GM23338 (cell line): ENCODE measurements around the gene ALKBH1. TPM values are rescaled to one million over a fixed set of nuclear protein-coding genes. Genes with fewer than 3 reads are reported as not detected.

Experiments
- ATAC-seq: fragments of 200-7000 bp; cut with Tn5 transposase; 3 replicates; pipeline ENCODE4 v1.9.1; 2020
- DNase-seq: peaks from one replicate; pipeline ENCODE4 v3.0.0-alpha.2; 2015; ENCODE audit warnings: low spot score
- H2AFZ ChIP-seq: fragments of 200-600 bp; sonication (generic); 2 replicates; pipeline ENCODE4 v1.8.0; 2016; ENCODE audit warnings: antibody characterized with exemption, mild to moderate bottlenecking, moderate library complexity
- H3F3A ChIP-seq: fragments of 200-600 bp; sonication (generic); replicated peaks from 2 replicates; pipeline ENCODE4 v1.8.0; 2017; ENCODE audit warnings: antibody characterized with exemption, mixed run types, low read depth
- H3K27ac ChIP-seq: fragments of 200-600 bp; sonication (generic); 2 replicates; pipeline ENCODE4 v1.6.1; 2016; ENCODE audit warnings: low read depth
- H3K27me3 ChIP-seq: fragments of 200-600 bp; sonication (generic); 2 replicates; pipeline ENCODE4 v1.8.0; 2016; ENCODE audit warnings: mild to moderate bottlenecking, mixed run types, moderate library complexity; ENCODE audit not compliant: insufficient read depth
- H3K36me3 ChIP-seq: fragments of 200-600 bp; sonication (generic); 2 replicates; pipeline ENCODE4 v1.8.0; 2016; ENCODE audit warnings: mild to moderate bottlenecking; ENCODE audit not compliant: insufficient read depth
- H3K4me1 ChIP-seq: fragments of 200-600 bp; sonication (generic); 2 replicates; pipeline ENCODE4 v1.8.0; 2016; ENCODE audit warnings: mild to moderate bottlenecking, moderate library complexity; ENCODE audit not compliant: insufficient read depth
- H3K4me2 ChIP-seq: fragments of 200-600 bp; sonication (generic); 2 replicates; pipeline ENCODE4 v1.7.1; 2017; ENCODE audit warnings: mixed run types
- H3K4me3 ChIP-seq: fragments of 200-600 bp; sonication (generic); 2 replicates; pipeline ENCODE4 v1.6.1; 2016; ENCODE audit warnings: mixed run types
- H3K79me2 ChIP-seq: fragments of 200-600 bp; sonication (generic); replicated peaks from 2 replicates; pipeline ENCODE4 v1.8.0; 2017; ENCODE audit warnings: mild to moderate bottlenecking; ENCODE audit not compliant: insufficient read depth
- H3K9me2 ChIP-seq: fragments of 200-600 bp; sonication (generic); 2 replicates; pipeline ENCODE4 v1.8.0; 2017; ENCODE audit not compliant: insufficient read depth
- H4K20me1 ChIP-seq: fragments of 200-600 bp; sonication (generic); replicated peaks from 2 replicates; pipeline ENCODE4 v1.8.0; 2017; ENCODE audit warnings: mild to moderate bottlenecking; ENCODE audit not compliant: insufficient read depth
- H3K27ac Mint-ChIP-seq: 2 replicates; pipeline ENCODE4 v1.8.0; 2020; ENCODE audit warnings: inconsistent platforms, mild to moderate bottlenecking, moderate library complexity, mixed read lengths
- H3K27me3 Mint-ChIP-seq: 3 replicates; pipeline ENCODE4 v1.8.0; 2022; ENCODE audit warnings: low read depth, mild to moderate bottlenecking, moderate library complexity, mixed read lengths, inconsistent platforms; ENCODE audit not compliant: insufficient read depth, poor library complexity
- H3K36me3 Mint-ChIP-seq: 3 replicates; pipeline ENCODE4 v1.8.0; 2021; ENCODE audit warnings: low read depth, mild to moderate bottlenecking, inconsistent platforms, moderate library complexity, mixed read lengths
- H3K4me1 Mint-ChIP-seq: 3 replicates; pipeline ENCODE4 v1.8.0; 2020; ENCODE audit warnings: mild to moderate bottlenecking, inconsistent platforms, mixed read lengths
- H3K4me3 Mint-ChIP-seq: 3 replicates; pipeline ENCODE4 v1.8.0; 2021; ENCODE audit warnings: moderate library complexity, mild to moderate bottlenecking, inconsistent platforms, mixed read lengths
- H3K9me3 Mint-ChIP-seq: 3 replicates; pipeline ENCODE4 v1.8.0; 2020; ENCODE audit warnings: moderate library complexity, mild to moderate bottlenecking, inconsistent platforms, mixed read lengths
- CREB1 ChIP-seq: fragments of 250-450 bp; sonication (Bioruptor Pico); IDR thresholded peaks from 2 replicates; pipeline ENCODE4 v1.5.0; 2020; ENCODE audit warnings: low read depth, mild to moderate bottlenecking, moderate library complexity
- CTCF ChIP-seq, 2 experiments: fragments of 200-600 bp in 1 of 2; sonication (generic) in 1 of 2; conservative IDR thresholded peaks; 2 replicates each; pipeline versions ENCODE4 v1.5.1 to v1.6.1; 2016 to 2017; ENCODE audit warnings: antibody characterized with exemption in 2 of 2, low read depth in 2 of 2, mild to moderate bottlenecking in 2 of 2, moderate library complexity in 1 of 2
- EZH2 ChIP-seq: fragments of 200-600 bp; sonication (generic); IDR thresholded peaks from one replicate; pipeline ENCODE4 v1.8.0; 2017; ENCODE audit warnings: antibody characterized with exemption, mild to moderate bottlenecking, low read depth; ENCODE audit not compliant: unreplicated experiment
- EZH2phosphoT487 ChIP-seq: fragments of 200-600 bp; sonication (generic); IDR thresholded peaks from one replicate; pipeline ENCODE4 v1.8.1; 2018; ENCODE audit warnings: antibody characterized with exemption; ENCODE audit not compliant: unreplicated experiment
- JUNB ChIP-seq: IDR thresholded peaks from one replicate; pipeline ENCODE4 v1.6.1; 2016; ENCODE audit warnings: antibody characterized with exemption; ENCODE audit not compliant: unreplicated experiment
- NANOG ChIP-seq: IDR thresholded peaks from 2 replicates; pipeline ENCODE4 v1.6.1; 2016; ENCODE audit warnings: antibody characterized with exemption, borderline replicate concordance
- POLR2AphosphoS5 ChIP-seq: IDR thresholded peaks from 2 replicates; pipeline ENCODE4 v1.6.1; 2016; ENCODE audit warnings: antibody characterized with exemption, low read depth
- STAT1 ChIP-seq: IDR thresholded peaks from one replicate; pipeline ENCODE4 v1.6.1; 2016; ENCODE audit warnings: antibody characterized with exemption; ENCODE audit not compliant: unreplicated experiment
- ZNF114 ChIP-seq: fragments of 250-450 bp; sonication (Bioruptor Pico); IDR thresholded peaks from 2 replicates; pipeline ENCODE4 v1.5.0; 2020; ENCODE audit warnings: mild to moderate bottlenecking, moderate library complexity
- ZNF331 ChIP-seq: fragments of 250-450 bp; sonication (Bioruptor Pico); IDR thresholded peaks from 2 replicates; pipeline ENCODE4 v1.5.0; 2020; ENCODE audit warnings: low read depth, mild to moderate bottlenecking, moderate library complexity
- ZNF462 ChIP-seq: fragments of 250-450 bp; sonication (Bioruptor Pico); IDR thresholded peaks from 2 replicates; pipeline ENCODE4 v1.5.0; 2020; ENCODE audit warnings: mild to moderate bottlenecking, moderate library complexity
- polyA plus RNA-seq: library from polyadenylated mRNA; unstranded; fragments of >200 nt; fragmentation: Nextera tagmentation; extraction: Ambion mirVana; gene quantifications from 2 replicates; pipeline ENCODE4 v1.2.1, GENCODE V29; 2016
- total RNA-seq: library from RNA; depleted of rRNA; stranded (reverse); fragments of >200 nt; shearing (Covaris generic); gene quantifications from 2 replicates; pipeline ENCODE4 v1.2.3, GENCODE V29; 2014
- TF ChIP-seq, protein P1 (sequence below): IDR thresholded peaks from 2 replicates; pipeline ENCODE4 v1.6.1; 2016; ENCODE audit warnings: antibody characterized with exemption
- TF ChIP-seq, protein P2 (sequence below): IDR thresholded peaks from one replicate; pipeline ENCODE4 v1.6.1; 2018; ENCODE audit warnings: antibody characterized with exemption; ENCODE audit not compliant: unreplicated experiment

ALKBH1 gene
- total and polyA plus RNA-seq, 2 experiments from 2014 or later: 13.0 to 22.2 TPM

DNA sequence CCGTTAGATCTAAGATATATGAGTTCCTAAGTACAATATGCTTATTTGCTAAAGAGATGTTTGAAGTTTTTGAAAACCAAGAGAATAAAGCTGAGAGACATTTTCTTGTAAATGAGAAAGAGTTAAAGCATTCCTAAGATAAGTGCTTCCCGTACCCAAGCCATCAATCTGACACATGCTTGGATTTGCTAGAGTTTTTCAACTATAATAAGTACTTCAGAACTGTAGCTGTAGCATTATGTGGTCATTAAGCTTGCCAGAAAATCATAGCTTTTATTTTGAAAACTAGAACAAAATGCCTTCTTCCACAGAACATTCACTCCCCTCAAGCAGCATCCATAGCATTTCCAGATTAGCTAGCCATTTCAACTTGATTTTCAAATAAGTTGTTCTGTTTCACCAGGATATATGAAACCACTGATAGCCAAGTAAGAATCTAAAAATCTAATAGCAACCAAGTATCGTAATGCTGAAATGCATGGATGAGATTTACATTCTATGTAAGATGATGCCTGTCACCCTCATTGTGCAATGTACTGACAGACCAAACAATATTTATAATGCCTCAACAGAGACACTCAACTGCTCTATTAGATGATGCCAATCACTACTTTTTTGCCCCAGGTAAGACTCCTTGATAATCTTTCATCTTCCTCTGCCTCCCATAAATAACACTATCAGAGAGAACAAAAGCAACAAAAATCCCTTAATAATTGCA is 45.1 kb upstream of the ALKBH1 start:
- no peak overlapping the region for H3K27ac Mint-ChIP-seq
- H3K4me1 Mint-ChIP-seq: no peaks in the 10 kb centered on the region
- no peak for DNase-seq
- H3K4me1 ChIP-seq: no peaks in the 10 kb centered on the region
- H3K4me3 ChIP-seq: no peak overlapping the region
- H3F3A ChIP-seq: no peaks in the 10 kb centered on the region
- TF ChIP-seq CREB1: no peak
- TF ChIP-seq CTCF (conservative IDR thresholded peaks at IDR 0.05; ENCODE audit: low read depth in 2 of 2): no peak
- TF ChIP-seq ZNF462 (CRISPR knock-in tag): no peak
- no peak for TF ChIP-seq EZH2phosphoT487
- no peak for TF ChIP-seq STAT1
- TF ChIP-seq NANOG: no peak
- no peak for TF ChIP-seq ZNF114 (CRISPR knock-in tag)
- TF ChIP-seq EZH2: no peak
- no peak for TF ChIP-seq POLR2AphosphoS5
- TF ChIP-seq JUNB: no peak
- TF ChIP-seq ZNF331 (CRISPR knock-in tag): no peak
- TF ChIP-seq, protein P1, sequence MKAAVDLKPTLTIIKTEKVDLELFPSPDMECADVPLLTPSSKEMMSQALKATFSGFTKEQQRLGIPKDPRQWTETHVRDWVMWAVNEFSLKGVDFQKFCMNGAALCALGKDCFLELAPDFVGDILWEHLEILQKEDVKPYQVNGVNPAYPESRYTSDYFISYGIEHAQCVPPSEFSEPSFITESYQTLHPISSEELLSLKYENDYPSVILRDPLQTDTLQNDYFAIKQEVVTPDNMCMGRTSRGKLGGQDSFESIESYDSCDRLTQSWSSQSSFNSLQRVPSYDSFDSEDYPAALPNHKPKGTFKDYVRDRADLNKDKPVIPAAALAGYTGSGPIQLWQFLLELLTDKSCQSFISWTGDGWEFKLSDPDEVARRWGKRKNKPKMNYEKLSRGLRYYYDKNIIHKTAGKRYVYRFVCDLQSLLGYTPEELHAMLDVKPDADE: no peak
- TF ChIP-seq, protein P2, sequence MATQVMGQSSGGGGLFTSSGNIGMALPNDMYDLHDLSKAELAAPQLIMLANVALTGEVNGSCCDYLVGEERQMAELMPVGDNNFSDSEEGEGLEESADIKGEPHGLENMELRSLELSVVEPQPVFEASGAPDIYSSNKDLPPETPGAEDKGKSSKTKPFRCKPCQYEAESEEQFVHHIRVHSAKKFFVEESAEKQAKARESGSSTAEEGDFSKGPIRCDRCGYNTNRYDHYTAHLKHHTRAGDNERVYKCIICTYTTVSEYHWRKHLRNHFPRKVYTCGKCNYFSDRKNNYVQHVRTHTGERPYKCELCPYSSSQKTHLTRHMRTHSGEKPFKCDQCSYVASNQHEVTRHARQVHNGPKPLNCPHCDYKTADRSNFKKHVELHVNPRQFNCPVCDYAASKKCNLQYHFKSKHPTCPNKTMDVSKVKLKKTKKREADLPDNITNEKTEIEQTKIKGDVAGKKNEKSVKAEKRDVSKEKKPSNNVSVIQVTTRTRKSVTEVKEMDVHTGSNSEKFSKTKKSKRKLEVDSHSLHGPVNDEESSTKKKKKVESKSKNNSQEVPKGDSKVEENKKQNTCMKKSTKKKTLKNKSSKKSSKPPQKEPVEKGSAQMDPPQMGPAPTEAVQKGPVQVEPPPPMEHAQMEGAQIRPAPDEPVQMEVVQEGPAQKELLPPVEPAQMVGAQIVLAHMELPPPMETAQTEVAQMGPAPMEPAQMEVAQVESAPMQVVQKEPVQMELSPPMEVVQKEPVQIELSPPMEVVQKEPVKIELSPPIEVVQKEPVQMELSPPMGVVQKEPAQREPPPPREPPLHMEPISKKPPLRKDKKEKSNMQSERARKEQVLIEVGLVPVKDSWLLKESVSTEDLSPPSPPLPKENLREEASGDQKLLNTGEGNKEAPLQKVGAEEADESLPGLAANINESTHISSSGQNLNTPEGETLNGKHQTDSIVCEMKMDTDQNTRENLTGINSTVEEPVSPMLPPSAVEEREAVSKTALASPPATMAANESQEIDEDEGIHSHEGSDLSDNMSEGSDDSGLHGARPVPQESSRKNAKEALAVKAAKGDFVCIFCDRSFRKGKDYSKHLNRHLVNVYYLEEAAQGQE: no peak
- no peak overlapping the region for H2AFZ ChIP-seq
- H4K20me1 ChIP-seq: peaks cover 37% of the 10 kb centered on the region; the same call in 1 of the 2 replicates
- no peaks in the 10 kb centered on the region for H3K9me2 ChIP-seq
- H3K79me2 ChIP-seq: peaks cover 45% of the 10 kb centered on the region
- H3K9me3 Mint-ChIP-seq: peaks cover 1% of the 10 kb centered on the region; the same call in 1 of the 3 replicates
- ATAC-seq: no peak
- H3K4me3 Mint-ChIP-seq: no peak overlapping the region
- no peaks in the 10 kb centered on the region for H3K27me3 Mint-ChIP-seq
- H3K36me3 Mint-ChIP-seq: peaks cover 68% of the 10 kb centered on the region
- H3K27me3 ChIP-seq: no peaks in the 10 kb centered on the region
- H3K36me3 ChIP-seq: peaks cover 56% of the 10 kb centered on the region
- H3K4me2 ChIP-seq: no peak overlapping the region
- H3K27ac ChIP-seq: no peak overlapping the region
